Mesenteric fat pad (tissue), 1 donor: ENCODE measurements around the gene TUBB2A. TPM values are rescaled to one million over a fixed set of nuclear protein-coding genes. Genes with fewer than 3 reads are reported as not detected.

ENCODE experiments used
- DNase-seq: peaks from one replicate; pipeline ENCODE4 v3.0.0-alpha.2; 2020; ENCODE audit warnings: low spot score
- total RNA-seq: library from RNA; stranded (reverse); fragmentation: NEBNext Ultra II Directional; extraction: Animal tissue kit (Norgen Biotek cat#: 25700); gene quantifications from one replicate; pipeline ENCODE4 v1.2.1, GENCODE V29; 2021
- donor health status: DM: yes; HTN: yes; CAD: no.

Gene TUBB2A
- total RNA-seq, 1 donor from 2014 or later: 314 TPM

GRCh38 chr6:3124667-3125066 lies 32.7 kb downstream of the TUBB2A start:
- DNase-seq: no peak

DNA sequence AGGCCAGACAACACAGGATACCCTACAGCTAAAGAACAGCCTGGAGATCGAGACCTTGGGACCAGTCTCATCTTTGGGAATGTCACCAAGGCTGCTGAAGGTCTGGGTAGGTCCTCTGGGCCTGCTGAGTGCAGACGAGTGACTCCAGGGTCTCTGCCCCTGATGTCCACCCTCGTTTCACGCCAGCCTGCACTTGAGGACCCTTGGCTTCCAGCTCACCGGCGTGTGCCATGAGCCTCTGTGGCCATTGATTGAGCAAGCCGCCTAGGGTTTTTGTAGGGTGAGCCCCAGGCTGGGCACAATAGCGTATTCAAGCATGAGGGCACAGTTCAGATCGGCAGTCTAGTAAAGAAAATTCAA lies 34.5 kb downstream of the TUBB2A start:
- no peak for DNase-seq

DNA sequence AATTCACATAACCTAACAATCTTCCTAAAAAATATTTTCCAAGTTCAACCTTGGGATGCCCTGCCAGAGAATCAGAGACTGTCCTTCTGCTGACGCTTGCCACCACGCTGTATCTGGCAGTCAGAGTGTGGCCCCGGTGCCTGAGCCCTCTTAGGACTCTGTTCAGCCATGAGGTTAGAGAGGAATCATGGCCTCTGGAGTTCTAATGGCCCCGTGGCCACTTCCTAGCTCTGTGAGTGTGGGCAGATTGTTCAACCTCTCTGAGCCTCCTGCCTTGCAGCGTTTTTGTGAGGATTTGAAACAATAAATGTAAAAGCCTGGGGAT lies 36.6 kb downstream of the TUBB2A start:
- no peak for DNase-seq

- no peak for DNase-seq
Observed at GRCh38 chr6:3119040-3119723, 38.2 kb downstream of the TUBB2A start.

GRCh38 chr6:3118353-3119039 lies 38.8 kb downstream of the TUBB2A start, which contains the start of gene BPHL:
Gene BPHL (plus strand): TSS chr6:3118711. CDS start chr6:3118741, 30 bp downstream.
- DNase-seq: peak; percentile 100

GRCh38 chr6:3117912-3118352 lies 39.4 kb downstream of the TUBB2A start:
- DNase-seq: no peak

DNA sequence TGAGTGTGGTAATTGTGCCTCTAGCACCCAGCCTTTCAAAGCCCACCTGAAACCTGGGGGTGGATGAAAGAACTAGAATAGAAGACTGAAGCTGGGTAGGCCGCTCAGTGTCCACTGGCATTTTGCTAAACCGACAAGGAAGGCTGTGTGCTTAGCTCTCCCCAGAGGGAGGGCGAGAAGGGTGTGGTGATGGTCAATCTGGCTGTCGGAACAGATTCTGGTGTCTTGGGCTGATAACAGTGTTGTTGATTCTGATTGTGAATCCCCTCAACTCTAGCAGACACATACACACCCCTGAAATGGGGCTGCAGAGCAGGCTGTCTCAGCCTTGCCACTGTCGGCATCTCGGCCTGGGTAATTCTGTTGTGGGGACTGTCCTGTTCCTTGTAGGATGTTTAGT lies 43.0 kb downstream of the TUBB2A start:
- DNase-seq: no peak

GRCh38 chr6:3109761-3110160 lies 47.6 kb downstream of the TUBB2A start:
- DNase-seq: no peak

DNA sequence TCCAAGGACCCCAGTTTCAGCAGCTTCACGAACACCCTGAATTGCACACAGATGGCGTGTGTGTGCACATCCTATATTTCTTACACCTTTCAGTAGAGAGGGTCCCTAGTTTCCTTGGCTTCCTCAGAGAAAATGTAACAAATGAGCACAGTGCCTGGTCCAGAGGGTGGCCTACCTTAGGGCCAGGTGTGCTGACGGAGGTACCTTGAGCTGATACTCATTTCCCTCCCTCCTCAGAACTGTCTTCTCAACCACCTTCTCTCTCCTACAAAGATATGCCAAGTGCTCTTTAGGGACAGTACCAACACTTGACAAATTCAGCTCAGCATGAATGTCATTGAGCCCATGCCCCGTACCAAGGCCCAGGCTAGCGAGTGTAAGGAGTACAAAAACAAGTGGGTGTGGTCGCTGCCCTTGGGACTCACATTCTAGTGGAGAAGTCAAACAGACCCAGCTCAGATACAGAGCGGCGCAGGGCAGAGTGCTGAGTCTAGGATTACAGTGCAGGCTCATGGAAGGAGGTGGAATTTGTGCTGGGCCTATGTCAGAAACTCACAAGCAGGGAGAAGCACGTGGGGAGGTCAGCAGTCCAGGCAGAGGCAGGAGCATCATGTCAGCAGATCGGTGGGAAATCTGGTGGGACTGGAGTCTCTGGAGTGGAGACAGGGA lies 48.5 kb downstream of the TUBB2A start:
- no peak for DNase-seq

Other genes with a start within 250 kb of the TUBB2A start
- gene SERPINB6, start 186.0 kb downstream of the TUBB2A start, total RNA-seq: 127 TPM
- 54.4 TPM for gene NQO2, start 157.7 kb downstream of the TUBB2A start, total RNA-seq
- 29.1 TPM for gene RIPK1, start 89.0 kb downstream of the TUBB2A start, total RNA-seq
- 25.1 TPM for gene BPHL, start 38.8 kb downstream of the TUBB2A start, total RNA-seq
- 12.2 TPM for gene TUBB2B, start 70.1 kb upstream of the TUBB2A start, total RNA-seq
- 18.7 TPM for gene PSMG4, start 101.4 kb upstream of the TUBB2A start, total RNA-seq